ENCODE data around the gene TNS3.

- TF ChIP-seq POLR2AphosphoS5 (IDR thresholded peaks at IDR 0.05; ENCODE audit: low read depth, low read length) = no peak
- TF ChIP-seq YY1 (IDR thresholded peaks at IDR 0.05; ENCODE audit: low read depth) = no peak
- TF ChIP-seq, protein P1, sequence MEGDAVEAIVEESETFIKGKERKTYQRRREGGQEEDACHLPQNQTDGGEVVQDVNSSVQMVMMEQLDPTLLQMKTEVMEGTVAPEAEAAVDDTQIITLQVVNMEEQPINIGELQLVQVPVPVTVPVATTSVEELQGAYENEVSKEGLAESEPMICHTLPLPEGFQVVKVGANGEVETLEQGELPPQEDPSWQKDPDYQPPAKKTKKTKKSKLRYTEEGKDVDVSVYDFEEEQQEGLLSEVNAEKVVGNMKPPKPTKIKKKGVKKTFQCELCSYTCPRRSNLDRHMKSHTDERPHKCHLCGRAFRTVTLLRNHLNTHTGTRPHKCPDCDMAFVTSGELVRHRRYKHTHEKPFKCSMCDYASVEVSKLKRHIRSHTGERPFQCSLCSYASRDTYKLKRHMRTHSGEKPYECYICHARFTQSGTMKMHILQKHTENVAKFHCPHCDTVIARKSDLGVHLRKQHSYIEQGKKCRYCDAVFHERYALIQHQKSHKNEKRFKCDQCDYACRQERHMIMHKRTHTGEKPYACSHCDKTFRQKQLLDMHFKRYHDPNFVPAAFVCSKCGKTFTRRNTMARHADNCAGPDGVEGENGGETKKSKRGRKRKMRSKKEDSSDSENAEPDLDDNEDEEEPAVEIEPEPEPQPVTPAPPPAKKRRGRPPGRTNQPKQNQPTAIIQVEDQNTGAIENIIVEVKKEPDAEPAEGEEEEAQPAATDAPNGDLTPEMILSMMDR (IDR thresholded peaks at IDR 0.05) = no peak
- TF ChIP-seq TCF12 (IDR thresholded peaks at IDR 0.05) = no peak
Measured at GRCh38 chr7:47367369-47367768, 214.5 kb downstream of the TNS3 start.

All from SK-N-SH (cell line).